HL-60 (cell line): ENCODE data around the gene ARHGEF11.

Experiments
- DNase-seq, 2 experiments: peaks; one replicate each; pipeline ENCODE4 v3.0.0-alpha.2; 2010 to 2020; ENCODE audit warnings: low read depth in 1 of 2, low spot score in 1 of 2
- H3K27ac ChIP-seq: fragments of 250-450 bp; sonication (Bioruptor Pico); replicated peaks from 2 replicates; pipeline ENCODE4 v1.5.1; 2020; ENCODE audit warnings: mild to moderate bottlenecking, moderate library complexity
- H3K27me3 ChIP-seq: fragments of 250-450 bp; sonication (Bioruptor Pico); 2 replicates; pipeline ENCODE4 v1.5.1; 2021; ENCODE audit warnings: mild to moderate bottlenecking, moderate library complexity; ENCODE audit not compliant: insufficient read depth, poor library complexity, severe bottlenecking
- H3K4me3 ChIP-seq: replicated peaks from 2 replicates; pipeline ENCODE4 v1.5.1; 2011; ENCODE audit warnings: mild to moderate bottlenecking, control low read depth, low read length; ENCODE audit not compliant: insufficient read depth
- GABPA ChIP-seq: IDR thresholded peaks from 2 replicates; pipeline ENCODE4 v1.6.1; 2012; ENCODE audit warnings: low read depth
- POLR2AphosphoS5 ChIP-seq: IDR thresholded peaks from 2 replicates; pipeline ENCODE4 v1.6.1; 2012; ENCODE audit warnings: low read depth
- SPI1 ChIP-seq: IDR thresholded peaks from 2 replicates; pipeline ENCODE4 v1.6.1; 2012; ENCODE audit warnings: low read depth, mild to moderate bottlenecking, borderline replicate concordance
- TF ChIP-seq, protein P1 (sequence below): IDR thresholded peaks from 2 replicates; pipeline ENCODE4 v1.6.1; 2012; ENCODE audit warnings: low read depth; ENCODE audit not compliant: insufficient replicate concordance
- TF ChIP-seq, protein P2 (sequence below): IDR thresholded peaks from one replicate; pipeline ENCODE4 v1.5.1; 2011; ENCODE audit warnings: low read length, control low read depth, inconsistent platforms; ENCODE audit not compliant: insufficient read depth

The ARHGEF11 gene

DNA sequence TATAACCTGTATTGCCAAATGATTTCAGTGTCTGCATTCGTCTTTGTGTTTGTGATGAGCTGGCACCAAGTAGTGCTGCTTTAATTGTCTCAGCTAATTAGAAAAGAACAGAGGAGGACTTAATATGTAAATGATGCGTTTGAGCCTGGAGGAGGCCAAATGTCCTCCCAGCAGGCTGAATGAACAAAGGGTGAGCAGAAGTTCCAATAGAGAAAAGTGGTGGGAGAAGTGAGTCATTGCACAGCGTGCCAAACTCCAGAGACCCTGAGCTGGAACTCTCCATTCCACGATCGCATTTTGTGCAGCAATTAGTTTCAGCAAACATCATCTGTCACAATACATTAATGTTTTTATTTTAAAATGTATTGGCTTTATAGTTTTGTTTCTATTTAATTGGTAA, 36.2 kb upstream of the ARHGEF11 start:
- TF ChIP-seq, protein P1, sequence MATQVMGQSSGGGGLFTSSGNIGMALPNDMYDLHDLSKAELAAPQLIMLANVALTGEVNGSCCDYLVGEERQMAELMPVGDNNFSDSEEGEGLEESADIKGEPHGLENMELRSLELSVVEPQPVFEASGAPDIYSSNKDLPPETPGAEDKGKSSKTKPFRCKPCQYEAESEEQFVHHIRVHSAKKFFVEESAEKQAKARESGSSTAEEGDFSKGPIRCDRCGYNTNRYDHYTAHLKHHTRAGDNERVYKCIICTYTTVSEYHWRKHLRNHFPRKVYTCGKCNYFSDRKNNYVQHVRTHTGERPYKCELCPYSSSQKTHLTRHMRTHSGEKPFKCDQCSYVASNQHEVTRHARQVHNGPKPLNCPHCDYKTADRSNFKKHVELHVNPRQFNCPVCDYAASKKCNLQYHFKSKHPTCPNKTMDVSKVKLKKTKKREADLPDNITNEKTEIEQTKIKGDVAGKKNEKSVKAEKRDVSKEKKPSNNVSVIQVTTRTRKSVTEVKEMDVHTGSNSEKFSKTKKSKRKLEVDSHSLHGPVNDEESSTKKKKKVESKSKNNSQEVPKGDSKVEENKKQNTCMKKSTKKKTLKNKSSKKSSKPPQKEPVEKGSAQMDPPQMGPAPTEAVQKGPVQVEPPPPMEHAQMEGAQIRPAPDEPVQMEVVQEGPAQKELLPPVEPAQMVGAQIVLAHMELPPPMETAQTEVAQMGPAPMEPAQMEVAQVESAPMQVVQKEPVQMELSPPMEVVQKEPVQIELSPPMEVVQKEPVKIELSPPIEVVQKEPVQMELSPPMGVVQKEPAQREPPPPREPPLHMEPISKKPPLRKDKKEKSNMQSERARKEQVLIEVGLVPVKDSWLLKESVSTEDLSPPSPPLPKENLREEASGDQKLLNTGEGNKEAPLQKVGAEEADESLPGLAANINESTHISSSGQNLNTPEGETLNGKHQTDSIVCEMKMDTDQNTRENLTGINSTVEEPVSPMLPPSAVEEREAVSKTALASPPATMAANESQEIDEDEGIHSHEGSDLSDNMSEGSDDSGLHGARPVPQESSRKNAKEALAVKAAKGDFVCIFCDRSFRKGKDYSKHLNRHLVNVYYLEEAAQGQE, result no peak
- no peak for TF ChIP-seq SPI1
- TF ChIP-seq POLR2AphosphoS5, result no peak
- TF ChIP-seq, protein P2, sequence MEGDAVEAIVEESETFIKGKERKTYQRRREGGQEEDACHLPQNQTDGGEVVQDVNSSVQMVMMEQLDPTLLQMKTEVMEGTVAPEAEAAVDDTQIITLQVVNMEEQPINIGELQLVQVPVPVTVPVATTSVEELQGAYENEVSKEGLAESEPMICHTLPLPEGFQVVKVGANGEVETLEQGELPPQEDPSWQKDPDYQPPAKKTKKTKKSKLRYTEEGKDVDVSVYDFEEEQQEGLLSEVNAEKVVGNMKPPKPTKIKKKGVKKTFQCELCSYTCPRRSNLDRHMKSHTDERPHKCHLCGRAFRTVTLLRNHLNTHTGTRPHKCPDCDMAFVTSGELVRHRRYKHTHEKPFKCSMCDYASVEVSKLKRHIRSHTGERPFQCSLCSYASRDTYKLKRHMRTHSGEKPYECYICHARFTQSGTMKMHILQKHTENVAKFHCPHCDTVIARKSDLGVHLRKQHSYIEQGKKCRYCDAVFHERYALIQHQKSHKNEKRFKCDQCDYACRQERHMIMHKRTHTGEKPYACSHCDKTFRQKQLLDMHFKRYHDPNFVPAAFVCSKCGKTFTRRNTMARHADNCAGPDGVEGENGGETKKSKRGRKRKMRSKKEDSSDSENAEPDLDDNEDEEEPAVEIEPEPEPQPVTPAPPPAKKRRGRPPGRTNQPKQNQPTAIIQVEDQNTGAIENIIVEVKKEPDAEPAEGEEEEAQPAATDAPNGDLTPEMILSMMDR, result no peak
- no peak for TF ChIP-seq GABPA
- H3K27ac ChIP-seq, result no peak overlapping the region

DNA sequence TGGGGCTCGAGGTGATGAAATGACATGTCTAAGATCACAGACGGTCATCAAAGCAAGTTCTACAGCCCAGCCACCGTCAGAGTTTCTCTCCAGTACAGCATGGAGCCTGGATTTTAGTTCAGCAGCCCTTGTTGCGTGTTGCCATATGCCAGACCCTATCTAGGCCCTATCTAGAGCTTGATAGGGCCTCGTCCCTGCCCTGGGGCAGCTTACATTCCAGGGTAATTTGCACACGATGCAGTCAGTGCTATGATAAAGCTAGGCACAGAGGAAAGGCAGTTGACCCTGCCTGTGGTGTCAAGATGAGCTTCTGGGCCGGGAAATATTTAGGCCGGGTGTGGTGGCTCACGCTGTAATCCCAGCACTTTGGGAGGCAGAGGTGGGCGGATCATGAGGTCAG, 35.2 kb upstream of the ARHGEF11 start:
- no peak for DNase-seq
- Histone ChIP-seq H3K27me3 (no peaks in the 10 kb centered on the region), H3K4me3 (no peak overlapping the region), H3K27ac (no peak overlapping the region)
- TF ChIP-seq, protein P1, result no peak

More for the DNA sequence above, 36.2 kb upstream of the ARHGEF11 start:
- Histone ChIP-seq H3K27me3 (no peaks in the 10 kb centered on the region), H3K4me3 (no peak overlapping the region)
- no peak for DNase-seq

DNA sequence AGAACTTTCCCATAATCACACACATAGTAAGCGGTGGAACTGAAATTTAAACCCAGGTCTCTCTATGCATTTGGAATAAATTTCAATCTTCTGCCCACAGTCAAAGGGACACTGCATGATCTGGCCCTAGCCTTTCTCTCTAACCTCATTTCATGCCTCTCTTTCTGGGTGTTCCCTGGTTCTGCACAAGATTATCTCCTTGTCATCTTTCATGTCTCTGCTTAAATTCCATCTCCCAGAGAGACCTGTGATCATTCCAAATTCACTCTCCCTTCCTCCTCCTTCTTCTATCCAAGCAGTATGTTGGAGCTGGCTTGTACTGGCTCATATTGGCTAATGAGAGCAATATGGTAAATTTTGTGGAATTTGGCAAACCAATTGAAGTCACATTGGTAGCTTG, 31.9 kb upstream of the ARHGEF11 start:
- no peak overlapping the region for H3K4me3 ChIP-seq
- H3K27me3 ChIP-seq, result peaks cover 5% of the 10 kb centered on the region
- H3K27ac ChIP-seq, result no peak overlapping the region
- DNase-seq, result no peak
- TF ChIP-seq, protein P1, result no peak
- TF ChIP-seq SPI1 (no peak), GABPA (no peak), POLR2AphosphoS5 (no peak)
- TF ChIP-seq, protein P2, result no peak
